Endothelial cell of umbilical vein (primary cell): ENCODE results near the gene CYBA. TPM values are rescaled to one million over a fixed set of nuclear protein-coding genes. Genes with fewer than 3 reads are reported as not detected.

Source experiments
- BruUV-seq: library from RNA; stranded (reverse); fragments of 400-500 nt; replicated peaks from 2 replicates; lab custom pipeline; 2021; lab: Mats Ljungman, UMichigan
- CTCF ChIA-PET: fragments of 300-600, 350-600 bp; sonication (Branson Sonifier 250); formaldehyde crosslinking; loops from one replicate; lab custom pipeline; 2021; ENCODE audit warnings: antibody characterized with exemption, inconsistent platforms; lab: Charles Lee
- POLR2A ChIA-PET: fragments of 300-600, 350-600 bp; sonication (Branson Sonifier 250); formaldehyde crosslinking; loops from one replicate; lab custom pipeline; 2021; ENCODE audit warnings: antibody characterized with exemption, inconsistent platforms; lab: Charles Lee
- DNase-seq: peaks from one replicate; pipeline ENCODE4 v3.0.0-alpha.2; 2011; ENCODE audit warnings: low read depth, low spot score
- FAIRE-seq: peaks from 2 replicates; lab custom pipeline; 2011; peaks lifted over from hg19 to GRCh38; lab: Jason Lieb, UNC
- H2AFZ ChIP-seq: 2 replicates; pipeline ENCODE4 v1.6.0; 2012; ENCODE audit warnings: low read depth, low read length, control low read depth, inconsistent platforms
- H3K27ac ChIP-seq: 2 replicates; pipeline ENCODE4 v1.5.1; 2011; ENCODE audit warnings: low read depth, mild to moderate bottlenecking, control low read depth, low read length, moderate library complexity; ENCODE audit not compliant: insufficient read depth
- H3K27me3 ChIP-seq, 2 experiments: 2 replicates each; pipeline versions ENCODE4 v1.6.0 to v1.6.1; 2011; ENCODE audit warnings: low read length in 2 of 2, mixed read lengths in 1 of 2; ENCODE audit not compliant: control insufficient read depth in 2 of 2, insufficient read depth in 2 of 2
- H3K36me3 ChIP-seq, 2 experiments: 2 replicates in 1 of 2; 3 replicates in 1 of 2; pipeline ENCODE4 v1.5.1; 2011; ENCODE audit warnings: low read length in 2 of 2, mild to moderate bottlenecking in 1 of 2, moderate library complexity in 1 of 2; ENCODE audit not compliant: control insufficient read depth in 2 of 2, insufficient read depth in 2 of 2; ENCODE audit errors: extremely low read depth in 1 of 2
- H3K4me1 ChIP-seq: 3 replicates; pipeline ENCODE4 v1.5.1; 2011; ENCODE audit warnings: mild to moderate bottlenecking, low read length; ENCODE audit not compliant: control insufficient read depth, insufficient read depth; ENCODE audit errors: extremely low read depth
- H3K4me2 ChIP-seq: 2 replicates; pipeline ENCODE4 v1.6.1; 2011; ENCODE audit warnings: low read length, control low read depth, mixed read lengths; ENCODE audit not compliant: insufficient read depth
- H3K4me3 ChIP-seq, 3 experiments: fragments of 200-600 bp in 1 of 3; sonication (generic), shearing (Covaris generic) in 1 of 3; replicated peaks in 1 of 3; 2 replicates each; pipeline ENCODE4 v1.5.1; 2011 to 2016; ENCODE audit warnings: control low read depth in 3 of 3, low read length in 3 of 3, mild to moderate bottlenecking in 2 of 3, inconsistent platforms in 1 of 3, low read depth in 1 of 3, moderate library complexity in 1 of 3; ENCODE audit not compliant: insufficient read depth in 1 of 3
- H3K79me2 ChIP-seq: 2 replicates; pipeline ENCODE4 v1.6.0; 2012; ENCODE audit warnings: low read length, inconsistent platforms; ENCODE audit not compliant: control insufficient read depth, insufficient read depth
- H3K9ac ChIP-seq: replicated peaks from 2 replicates; pipeline ENCODE3; 2011; ENCODE audit warnings: low read length, control low read depth; ENCODE audit not compliant: insufficient read depth; ENCODE audit errors: extremely low read depth
- H3K9me1 ChIP-seq: replicated peaks from 3 replicates; pipeline ENCODE4 v1.6.0; 2011; ENCODE audit warnings: mild to moderate bottlenecking, low read length; ENCODE audit not compliant: control insufficient read depth, insufficient read depth; ENCODE audit errors: extremely low read depth
- H3K9me3 ChIP-seq: replicated peaks from 2 replicates; pipeline ENCODE4 v1.5.1; 2012; ENCODE audit warnings: low read length, inconsistent platforms; ENCODE audit not compliant: control insufficient read depth, insufficient read depth
- H4K20me1 ChIP-seq: replicated peaks from 2 replicates; pipeline ENCODE3; 2011; ENCODE audit warnings: mild to moderate bottlenecking, low read length; ENCODE audit not compliant: control insufficient read depth, insufficient read depth; ENCODE audit errors: extremely low read depth
- EZH2 ChIP-seq: IDR thresholded peaks from 2 replicates; pipeline ENCODE4 v1.6.1; 2012; ENCODE audit warnings: borderline replicate concordance, low read depth, mild to moderate bottlenecking, moderate library complexity, low read length, inconsistent platforms; ENCODE audit not compliant: severe bottlenecking
- FOS ChIP-seq: IDR thresholded peaks from 2 replicates; pipeline ENCODE4 v1.6.1; 2011; ENCODE audit warnings: mild to moderate bottlenecking, low read length, moderate library complexity, borderline replicate concordance; ENCODE audit not compliant: insufficient read depth
- GATA2 ChIP-seq: IDR thresholded peaks from 2 replicates; pipeline ENCODE4 v1.7.0; 2011; ENCODE audit warnings: low read depth, mild to moderate bottlenecking, moderate library complexity, mixed read lengths, low read length; ENCODE audit not compliant: insufficient read length, insufficient read depth
- JUN ChIP-seq: IDR thresholded peaks from 2 replicates; pipeline ENCODE4 v1.6.1; 2011; ENCODE audit warnings: borderline replicate concordance, low read depth; ENCODE audit not compliant: insufficient read length, insufficient read depth
- MYC ChIP-seq: IDR thresholded peaks from one replicate; pipeline ENCODE4 v1.6.1; 2011; ENCODE audit warnings: mild to moderate bottlenecking, low read depth, low read length
- POLR2A ChIP-seq: IDR thresholded peaks from 2 replicates; pipeline ENCODE4 v1.6.1; 2012; ENCODE audit warnings: low read depth, mild to moderate bottlenecking, control low read depth, low read length
- POLR2AphosphoS5 ChIP-seq: IDR thresholded peaks from 2 replicates; pipeline ENCODE4 v1.6.1; 2012; ENCODE audit warnings: low read depth, mild to moderate bottlenecking, control low read depth, low read length, moderate library complexity; ENCODE audit not compliant: insufficient read depth
- dilution Hi-C: fragments of 300-500 bp; cut with MboI; formaldehyde crosslinking; loops from one replicate; pipeline ENCODE4 v1.15.0; 2019; ENCODE audit warnings: low sequenced_read_pairs; ENCODE audit not compliant: extremely low pct_ligation_motif_present
- intact Hi-C: fragments of 100-400 bp; cut with micrococcal nuclease; formaldehyde crosslinking; loops from one replicate; pipeline ENCODE4 v1.10.0; 2022
- polyA plus RNA-seq, 4 experiments: library from polyadenylated mRNA; depleted of rRNA in 3 of 4; stranded (reverse) in 3 of 4; unstranded in 1 of 4; fragments of >200 nt; gene quantifications; 2 replicates each; pipeline versions ENCODE4 v1.2.1 to v1.2.3, GENCODE V29; 2011 to 2012; ENCODE audit warnings: missing spikeins in 1 of 4
- total RNA-seq: library from RNA; stranded (reverse); gene quantifications from 2 replicates; pipeline ENCODE4 v1.2.3, GENCODE V29; 2021
- TF ChIP-seq, protein P1 (sequence below), 2 donors: IDR thresholded peaks; 1 replicate in 1 of 2; 2 replicates in 1 of 2; pipeline ENCODE4 v1.5.1; 2011; ENCODE audit warnings: low read length in 2 of 2, mild to moderate bottlenecking in 2 of 2, moderate library complexity in 2 of 2, control low read depth in 1 of 2, inconsistent platforms in 1 of 2, low read depth in 1 of 2; ENCODE audit not compliant: insufficient read depth in 1 of 2; ENCODE audit errors: extremely low read depth in 1 of 2
- TF ChIP-seq, protein P2 (sequence below): IDR thresholded peaks from 2 replicates; pipeline ENCODE4 v1.6.1; 2011; ENCODE audit not compliant: insufficient read depth, insufficient read length

The CYBA gene
- total and polyA plus RNA-seq, 2 donors (not counting 3 experiments of a cell fraction or from before 2014, with no cell fraction given): 37.0 to 77.3 TPM

DNA sequence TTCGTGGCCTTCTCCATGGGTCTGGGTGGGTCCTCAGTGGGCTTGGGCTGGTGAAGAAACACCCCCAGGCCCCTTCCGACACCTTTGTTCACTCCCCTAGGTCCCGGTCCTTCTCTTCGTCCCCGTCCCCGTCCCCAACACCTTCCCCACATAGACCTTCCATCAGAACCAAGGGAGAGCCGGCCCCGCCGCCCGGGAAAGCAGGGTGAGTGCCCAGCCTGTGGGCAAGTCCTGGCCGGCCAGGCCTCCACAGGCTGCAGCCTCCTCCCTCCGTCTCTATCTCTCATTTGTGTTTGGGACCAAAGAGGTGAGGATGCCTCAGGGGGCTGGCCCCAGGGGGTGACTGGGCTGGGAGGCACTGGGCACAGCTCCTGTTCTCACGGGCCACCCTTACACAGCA, 27.0 kb downstream of the CYBA start:
- POLR2A ChIA-PET: no interaction called here
- intact Hi-C loops: no loop called here
- H3K9ac ChIP-seq: no peak overlapping the region
- no peak for FAIRE-seq
- BruUV-seq: no TSS peak
- H3K4me2 ChIP-seq: no peak overlapping the region
- dilution Hi-C loops: no loop called here
- no peak overlapping the region for H2AFZ ChIP-seq
- no peaks in the 10 kb centered on the region for H3K9me3 ChIP-seq
- CTCF ChIA-PET: no interaction called here
- TF ChIP-seq, protein P1, sequence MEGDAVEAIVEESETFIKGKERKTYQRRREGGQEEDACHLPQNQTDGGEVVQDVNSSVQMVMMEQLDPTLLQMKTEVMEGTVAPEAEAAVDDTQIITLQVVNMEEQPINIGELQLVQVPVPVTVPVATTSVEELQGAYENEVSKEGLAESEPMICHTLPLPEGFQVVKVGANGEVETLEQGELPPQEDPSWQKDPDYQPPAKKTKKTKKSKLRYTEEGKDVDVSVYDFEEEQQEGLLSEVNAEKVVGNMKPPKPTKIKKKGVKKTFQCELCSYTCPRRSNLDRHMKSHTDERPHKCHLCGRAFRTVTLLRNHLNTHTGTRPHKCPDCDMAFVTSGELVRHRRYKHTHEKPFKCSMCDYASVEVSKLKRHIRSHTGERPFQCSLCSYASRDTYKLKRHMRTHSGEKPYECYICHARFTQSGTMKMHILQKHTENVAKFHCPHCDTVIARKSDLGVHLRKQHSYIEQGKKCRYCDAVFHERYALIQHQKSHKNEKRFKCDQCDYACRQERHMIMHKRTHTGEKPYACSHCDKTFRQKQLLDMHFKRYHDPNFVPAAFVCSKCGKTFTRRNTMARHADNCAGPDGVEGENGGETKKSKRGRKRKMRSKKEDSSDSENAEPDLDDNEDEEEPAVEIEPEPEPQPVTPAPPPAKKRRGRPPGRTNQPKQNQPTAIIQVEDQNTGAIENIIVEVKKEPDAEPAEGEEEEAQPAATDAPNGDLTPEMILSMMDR (IDR thresholded peaks at IDR 0.05; ENCODE audit: extremely low read depth in 1 of 2, insufficient read depth in 1 of 2, low read depth in 1 of 2, low read length in 2 of 2): no peak
- TF ChIP-seq FOS (no peak), POLR2AphosphoS5 (no peak), POLR2A (no peak), GATA2 (no peak), EZH2 (no peak), JUN (no peak), MYC (no peak)
- TF ChIP-seq, protein P2, sequence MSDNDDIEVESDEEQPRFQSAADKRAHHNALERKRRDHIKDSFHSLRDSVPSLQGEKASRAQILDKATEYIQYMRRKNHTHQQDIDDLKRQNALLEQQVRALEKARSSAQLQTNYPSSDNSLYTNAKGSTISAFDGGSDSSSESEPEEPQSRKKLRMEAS: no peak
- no peaks in the 10 kb centered on the region for H4K20me1 ChIP-seq
- no peaks in the 10 kb centered on the region for H3K27me3 ChIP-seq
- H3K27ac ChIP-seq: no peak overlapping the region
- no peak overlapping the region for H3K4me3 ChIP-seq
- H3K79me2 ChIP-seq: no peaks in the 10 kb centered on the region
- H3K9me1 ChIP-seq: no peaks in the 10 kb centered on the region
- no peaks in the 10 kb centered on the region for H3K4me1 ChIP-seq
- peaks cover 12 to 52% of the 10 kb centered on the region in 2 experiments for H3K36me3 ChIP-seq
- DNase-seq: no peak
